Smooth muscle cell of trachea (primary cell): ENCODE results near the gene NDUFV1. TPM values are rescaled to one million over a fixed set of nuclear protein-coding genes. Genes with fewer than 3 reads are reported as not detected.

Source experiments
- total RNA-seq: library from RNA; depleted of rRNA; stranded (reverse); fragments of >200 nt; gene quantifications from 2 replicates; pipeline ENCODE4 v1.2.1, GENCODE V29; 2014

NDUFV1 gene
- 226 and 257 TPM in 2 replicates for total RNA-seq

DNA sequence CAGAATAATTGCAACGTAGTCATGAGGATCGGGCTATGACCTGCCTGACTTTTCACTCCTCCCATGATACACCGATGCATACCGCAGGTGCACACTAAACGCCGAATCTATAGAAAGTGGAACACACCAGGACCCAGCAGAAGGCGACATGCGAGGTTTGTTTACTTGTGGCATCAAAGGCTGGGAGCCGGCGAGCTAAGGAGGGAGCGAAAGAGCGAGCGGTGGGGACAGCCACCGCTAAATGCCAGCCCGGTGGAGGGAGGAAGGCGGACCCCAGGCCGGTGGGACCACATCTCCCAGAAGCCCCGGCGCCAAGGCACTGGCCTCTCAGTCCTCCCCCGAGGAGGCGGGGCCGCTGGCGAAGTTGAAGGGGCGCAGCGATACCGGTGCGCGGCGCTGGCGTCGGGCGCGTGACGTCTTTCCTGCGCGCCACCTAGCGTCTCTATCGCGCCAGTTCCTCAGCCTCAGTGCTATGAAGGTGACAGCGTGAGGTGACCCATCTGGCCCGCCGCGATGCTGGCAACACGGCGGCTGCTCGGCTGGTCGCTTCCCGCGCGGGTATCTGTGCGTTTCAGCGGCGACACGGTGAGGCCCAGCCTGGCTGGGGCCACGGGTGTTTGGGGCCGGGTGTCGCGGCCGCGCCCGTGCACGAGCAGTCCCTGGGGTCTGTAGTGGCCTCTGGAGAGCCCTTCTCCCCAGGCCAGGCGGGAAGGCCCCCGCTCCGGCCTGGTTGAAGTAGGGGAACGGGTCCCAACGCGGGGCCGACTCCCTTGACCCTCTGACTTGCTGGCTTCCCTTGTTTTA lies at the start of gene NDUFV1:
NDUFV1 (plus strand) TSS at position 445 of the 804 bp plus-strand sequence; CDS start at position 514, 69 bp downstream.

DNA sequence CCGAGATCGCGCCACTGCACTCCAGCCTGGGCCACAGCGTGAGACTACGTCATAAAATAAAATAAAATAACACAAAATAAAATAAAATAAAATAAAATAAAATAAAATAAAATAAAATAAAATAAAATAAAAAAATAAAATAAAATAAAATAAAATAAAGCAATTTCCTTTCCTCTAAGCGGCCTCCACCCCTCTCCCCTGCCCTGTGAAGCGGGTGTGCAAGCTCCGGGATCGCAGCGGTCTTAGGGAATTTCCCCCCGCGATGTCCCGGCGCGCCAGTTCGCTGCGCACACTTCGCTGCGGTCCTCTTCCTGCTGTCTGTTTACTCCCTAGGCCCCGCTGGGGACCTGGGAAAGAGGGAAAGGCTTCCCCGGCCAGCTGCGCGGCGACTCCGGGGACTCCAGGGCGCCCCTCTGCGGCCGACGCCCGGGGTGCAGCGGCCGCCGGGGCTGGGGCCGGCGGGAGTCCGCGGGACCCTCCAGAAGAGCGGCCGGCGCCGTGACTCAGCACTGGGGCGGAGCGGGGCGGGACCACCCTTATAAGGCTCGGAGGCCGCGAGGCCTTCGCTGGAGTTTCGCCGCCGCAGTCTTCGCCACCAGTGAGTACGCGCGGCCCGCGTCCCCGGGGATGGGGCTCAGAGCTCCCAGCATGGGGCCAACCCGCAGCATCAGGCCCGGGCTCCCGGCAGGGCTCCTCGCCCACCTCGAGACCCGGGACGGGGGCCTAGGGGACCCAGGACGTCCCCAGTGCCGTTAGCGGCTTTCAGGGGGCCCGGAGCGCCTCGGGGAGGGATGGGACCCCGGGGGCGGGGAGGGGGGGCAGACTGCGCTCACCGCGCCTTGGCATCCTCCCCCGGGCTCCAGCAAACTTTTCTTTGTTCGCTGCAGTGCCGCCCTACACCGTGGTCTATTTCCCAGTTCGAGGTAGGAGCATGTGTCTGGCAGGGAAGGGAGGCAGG lies 23.2 kb upstream of the NDUFV1 start, which contains the start of gene GSTP1:
GSTP1 (plus strand) TSS at position 566 of the 958 bp plus-strand sequence; CDS start at position 598, 32 bp downstream.

DNA sequence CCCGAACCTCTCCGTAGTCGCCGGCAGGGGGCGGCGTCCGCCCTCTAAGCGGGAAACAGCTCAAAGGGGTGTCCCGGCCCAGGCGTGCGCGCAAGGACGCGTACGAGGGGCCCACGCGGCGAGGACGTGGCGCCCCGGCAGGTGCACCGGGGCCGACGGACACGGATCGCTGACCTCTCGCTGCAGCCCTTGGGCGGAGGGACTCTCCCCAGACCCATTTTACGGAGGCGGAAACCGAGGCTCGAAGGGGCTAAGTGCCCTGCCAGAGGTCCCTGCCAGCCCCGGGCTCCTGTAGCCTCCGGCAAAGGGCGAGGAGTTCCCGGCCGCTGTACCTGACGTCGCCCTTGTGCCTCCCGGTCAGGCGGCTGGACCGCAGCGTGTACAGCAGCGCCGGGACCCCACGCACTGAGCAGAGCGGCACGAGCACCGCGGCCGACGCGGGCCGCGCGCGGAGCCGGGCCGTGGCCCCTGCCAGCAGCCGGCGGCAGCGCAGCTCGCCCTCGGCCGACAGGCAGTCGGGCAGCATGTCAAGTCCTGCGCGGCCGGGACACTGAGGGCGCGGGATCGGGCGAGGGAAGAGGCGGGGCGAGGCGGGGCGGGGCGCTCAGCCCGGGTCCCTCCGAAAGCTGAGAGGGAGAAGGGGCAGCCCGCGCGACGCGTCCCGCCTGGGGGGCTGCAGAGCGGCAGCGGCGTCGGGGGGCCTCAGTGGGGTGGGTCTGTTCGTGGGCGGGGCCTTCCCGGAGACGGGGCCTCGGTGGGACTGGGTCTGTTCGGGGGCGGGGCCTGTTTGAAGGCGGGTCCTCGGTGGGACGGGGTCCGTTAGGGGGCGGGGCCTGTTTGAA lies 22.9 kb downstream of the NDUFV1 start, which contains the start of gene NUDT8:
NUDT8 (minus strand) TSS at position 552 of the 842 bp plus-strand sequence; CDS start at position 526, 26 bp downstream.

DNA sequence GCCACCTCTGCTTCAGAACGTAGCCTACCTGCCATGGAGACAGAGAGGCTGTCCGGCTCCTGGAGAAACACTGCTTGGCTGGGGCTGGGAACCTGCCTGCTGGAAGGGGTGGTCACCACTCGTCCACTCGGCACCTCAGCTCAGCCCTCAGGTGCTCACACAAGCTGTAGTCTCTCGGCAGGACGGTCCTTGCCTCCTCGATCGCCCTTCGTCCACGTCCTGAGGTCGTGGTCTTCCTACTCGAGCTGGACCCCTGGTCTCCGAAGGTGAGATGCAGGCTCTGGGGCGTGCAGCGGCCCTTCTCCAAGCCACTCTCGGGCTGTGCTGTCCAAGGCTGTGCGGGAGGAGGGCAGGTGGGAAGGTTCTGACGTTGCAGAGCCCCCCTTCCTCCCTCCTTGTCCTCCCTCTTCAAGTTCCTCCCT lies 32.7 kb downstream of the NDUFV1 start, which contains the start of gene TBX10:
TBX10 (minus strand) TSS at position 326 of the 422 bp plus-strand sequence; CDS start at position 35, 291 bp downstream.

Other genes with a start within 250 kb of the NDUFV1 start
- 3.1 TPM in 2 replicates for gene CLCF1, start 233.3 kb upstream of the NDUFV1 start, total RNA-seq
- 5.8 and 7.3 TPM in 2 replicates for gene RAD9A, start 214.9 kb upstream of the NDUFV1 start, total RNA-seq
- 128 and 198 TPM in 2 replicates for gene PPP1CA, start 205.1 kb upstream of the NDUFV1 start, total RNA-seq
- gene TBC1D10C, start 202.9 kb upstream of the NDUFV1 start, total RNA-seq, result under 0.01 TPM in 1 of 2 replicates, not detected in the other
- 0.15 and 0.66 TPM in 2 replicates for gene CARNS1, start 191.3 kb upstream of the NDUFV1 start, total RNA-seq
- 47.6 and 55.6 TPM in 2 replicates for gene RPS6KB2, start 178.4 kb upstream of the NDUFV1 start, total RNA-seq
- 0.50 and 1.3 TPM in 2 replicates for gene PTPRCAP, start 169.3 kb upstream of the NDUFV1 start, total RNA-seq
- gene CORO1B, start 163.5 kb upstream of the NDUFV1 start, total RNA-seq, result 134 and 212 TPM in 2 replicates
- 0.17 TPM in 1 of 2 replicates, not detected in the other for gene GPR152, start 154.2 kb upstream of the NDUFV1 start, total RNA-seq
- not detected in 2 replicates for gene CABP4, start 151.6 kb upstream of the NDUFV1 start, total RNA-seq
- gene TMEM134, start 137.7 kb upstream of the NDUFV1 start, total RNA-seq, result 25.5 and 36.7 TPM in 2 replicates
- 78.4 and 93.5 TPM in 2 replicates for gene AIP, start 123.9 kb upstream of the NDUFV1 start, total RNA-seq
- gene PITPNM1, start 101.6 kb upstream of the NDUFV1 start, total RNA-seq, result 19.2 and 23.0 TPM in 2 replicates
- 14.8 and 15.2 TPM in 2 replicates for gene CDK2AP2, start 98.8 kb upstream of the NDUFV1 start, total RNA-seq
- gene CABP2, start 83.5 kb upstream of the NDUFV1 start, total RNA-seq, result not detected in 2 replicates
- gene GSTP1, start 23.1 kb upstream of the NDUFV1 start, total RNA-seq, result 842 and 851 TPM in 2 replicates
- gene NUDT8, start 23.0 kb downstream of the NDUFV1 start, total RNA-seq, result 4.3 and 4.5 TPM in 2 replicates
- not detected in 2 replicates for gene TBX10, start 32.8 kb downstream of the NDUFV1 start, total RNA-seq
- gene ACY3, start 43.8 kb downstream of the NDUFV1 start, total RNA-seq, result not detected in 2 replicates
- gene ALDH3B2, start 67.7 kb downstream of the NDUFV1 start, total RNA-seq, result 0.15 TPM in 1 of 2 replicates, not detected in the other